ENCODE measurements around the gene ANTXR1.

Gene ANTXR1

GRCh38 chr2:69170661-69171060 is 157.7 kb downstream of the ANTXR1 start:
- ATAC-seq = peak; percentile 44

GRCh38 chr2:69171116-69171896 is 158.3 kb downstream of the ANTXR1 start:
- ATAC-seq = peak; percentile 51
- TF ChIP-seq TCF4 (CRISPR knock-in tag; IDR thresholded peaks at IDR 0.05; ENCODE audit: borderline replicate concordance) (peak; percentile 47; the same call in 1 of the 2 replicates), ZFP30 (CRISPR knock-in tag; IDR thresholded peaks at IDR 0.05) (no peak), POU6F1 (CRISPR knock-in tag; IDR thresholded peaks at IDR 0.05; ENCODE audit: borderline replicate concordance, low read depth) (no peak), ZNF70 (CRISPR knock-in tag; IDR thresholded peaks at IDR 0.05) (no peak), PPARA (CRISPR knock-in tag; IDR thresholded peaks at IDR 0.05; ENCODE audit: borderline replicate concordance) (no peak), ZC3H10 (CRISPR knock-in tag; IDR thresholded peaks at IDR 0.05) (no peak), ISL1 (CRISPR knock-in tag; IDR thresholded peaks at IDR 0.05) (peak; percentile 34), ZFP3 (CRISPR knock-in tag; IDR thresholded peaks at IDR 0.05) (peak; percentile 71; the same call in 1 of the 2 replicates), SNAI2 (CRISPR knock-in tag; IDR thresholded peaks at IDR 0.05) (0 out of 2 replicates have a peak, but pooled peaks have one; percentile 15), CREB5 (CRISPR knock-in tag; IDR thresholded peaks at IDR 0.05; ENCODE audit: low read depth) (peak; percentile 46; the same call in 1 of the 2 replicates)

More at GRCh38 chr2:69170661-69171060, 157.7 kb downstream of the ANTXR1 start:
- TF ChIP-seq CREB5 (CRISPR knock-in tag; IDR thresholded peaks at IDR 0.05; ENCODE audit: low read depth) (no peak), ZFP30 (CRISPR knock-in tag; IDR thresholded peaks at IDR 0.05) (no peak), POU6F1 (CRISPR knock-in tag; IDR thresholded peaks at IDR 0.05; ENCODE audit: borderline replicate concordance, low read depth) (no peak), ISL1 (CRISPR knock-in tag; IDR thresholded peaks at IDR 0.05) (no peak), CSDC2 (CRISPR knock-in tag; IDR thresholded peaks at IDR 0.05) (no peak), ZNF70 (CRISPR knock-in tag; IDR thresholded peaks at IDR 0.05) (no peak), ARNTL (CRISPR knock-in tag; IDR thresholded peaks at IDR 0.05; ENCODE audit: borderline replicate concordance, low read depth) (no peak), OSR1 (CRISPR knock-in tag; IDR thresholded peaks at IDR 0.05) (no peak), PPARA (CRISPR knock-in tag; IDR thresholded peaks at IDR 0.05; ENCODE audit: borderline replicate concordance) (no peak), TSHZ2 (CRISPR knock-in tag; IDR thresholded peaks at IDR 0.05) (no peak), ZFP3 (CRISPR knock-in tag; IDR thresholded peaks at IDR 0.05) (no peak), BACH2 (CRISPR knock-in tag; IDR thresholded peaks at IDR 0.05; ENCODE audit: borderline replicate concordance) (no peak), ESRRG (CRISPR knock-in tag; IDR thresholded peaks at IDR 0.05) (no peak), PATZ1 (CRISPR knock-in tag; IDR thresholded peaks at IDR 0.05; ENCODE audit: borderline replicate concordance) (no peak), ZNF8 (CRISPR knock-in tag; IDR thresholded peaks at IDR 0.05) (no peak), ZC3H10 (CRISPR knock-in tag; IDR thresholded peaks at IDR 0.05) (no peak)
